ENCODE results near the gene SERINC5.

SERINC5 gene

DNA sequence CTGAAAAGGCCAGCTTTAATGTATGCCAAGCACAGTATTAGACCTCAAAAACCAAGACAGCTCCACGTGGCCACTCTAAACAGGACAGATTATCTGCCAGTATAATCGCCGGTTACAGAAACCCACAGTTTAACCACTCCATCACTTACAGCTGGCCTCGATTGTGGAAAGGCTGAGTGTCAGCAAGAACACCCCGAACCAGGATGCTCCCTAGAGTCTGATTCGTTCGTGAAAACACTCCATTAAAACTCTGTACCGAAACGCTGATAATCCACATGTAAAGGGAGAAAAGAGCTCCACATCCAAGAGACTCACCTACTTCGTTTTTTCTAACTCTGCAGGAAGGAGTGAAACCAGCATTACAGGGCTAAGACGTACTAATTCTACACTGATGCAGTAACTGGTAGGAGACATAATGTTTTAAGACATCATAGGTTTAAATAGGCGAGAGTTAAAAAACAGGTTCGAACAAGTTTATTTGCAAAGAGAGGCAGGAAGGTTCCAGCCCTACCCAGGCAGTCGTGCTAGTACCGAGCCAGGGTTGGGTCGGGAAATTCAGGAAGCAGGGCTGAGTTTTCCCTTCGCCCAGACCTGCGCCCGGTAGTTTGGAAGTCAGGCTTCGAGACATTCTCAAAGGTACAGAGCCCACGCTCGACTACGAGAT lies 949 bp downstream of the SERINC5 start:
- DNase-seq (ENCODE audit: low read depth): peak; percentile 42

DNA sequence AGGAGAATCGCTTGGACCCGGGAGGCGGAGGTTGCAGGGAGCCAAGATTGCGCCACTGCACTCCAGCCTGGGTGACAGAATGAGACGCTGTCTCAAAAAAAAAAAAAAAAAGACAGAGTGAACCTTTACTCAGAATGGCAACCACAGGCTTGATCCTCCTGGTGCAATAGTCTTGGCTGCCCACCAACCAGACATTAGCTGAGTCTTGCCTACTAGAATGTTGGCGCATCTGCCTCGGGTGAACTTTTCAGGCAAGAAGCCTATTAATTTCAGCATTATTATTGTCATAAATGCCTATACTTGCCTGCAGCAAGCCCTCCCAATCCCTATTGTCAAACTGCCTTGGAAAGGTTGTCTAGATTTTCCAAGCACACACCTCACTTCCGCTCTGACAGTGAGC lies 4.2 kb downstream of the SERINC5 start:
- peak; percentile 31 for DNase-seq (ENCODE audit: low read depth)

DNA sequence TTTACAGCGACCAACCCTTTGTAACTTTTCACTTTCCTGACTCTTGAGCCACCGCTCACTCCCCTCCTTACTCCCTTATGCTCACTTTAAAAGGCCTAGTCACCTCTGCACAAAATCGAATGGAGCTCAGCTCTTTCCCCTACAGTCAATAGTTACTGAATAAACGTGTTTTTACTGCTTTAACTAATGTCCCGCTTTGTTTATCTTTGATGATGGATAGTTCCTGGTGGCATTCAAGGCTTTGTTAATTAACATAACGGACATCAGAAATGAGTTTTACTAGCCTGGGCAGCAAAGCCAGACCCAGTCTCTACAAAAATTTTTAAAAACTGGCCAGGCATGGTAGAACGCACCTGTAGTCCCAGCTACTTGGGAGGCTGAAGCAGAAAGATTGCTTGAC lies 5.0 kb downstream of the SERINC5 start:
- DNase-seq (ENCODE audit: low read depth): no peak

DNA sequence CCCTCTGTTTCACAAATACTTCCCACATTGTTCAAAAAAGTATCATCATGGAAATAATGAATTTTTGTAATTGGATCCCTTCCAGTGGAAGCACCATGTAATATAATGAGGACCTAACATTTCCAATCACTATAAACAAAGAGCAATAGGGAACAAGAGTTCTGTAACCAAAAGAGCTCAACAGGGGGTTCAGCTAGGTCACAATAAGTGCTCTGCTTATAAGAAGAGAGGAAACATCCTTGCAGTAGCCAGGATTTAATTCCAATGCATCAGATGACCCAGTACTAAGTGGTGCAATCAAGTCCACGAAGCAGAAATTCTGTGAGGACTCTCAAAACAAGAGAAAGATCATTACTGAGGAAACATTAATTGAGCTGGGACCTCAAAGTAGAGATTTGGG lies 5.9 kb downstream of the SERINC5 start:
- DNase-seq (ENCODE audit: low read depth): no peak

DNA sequence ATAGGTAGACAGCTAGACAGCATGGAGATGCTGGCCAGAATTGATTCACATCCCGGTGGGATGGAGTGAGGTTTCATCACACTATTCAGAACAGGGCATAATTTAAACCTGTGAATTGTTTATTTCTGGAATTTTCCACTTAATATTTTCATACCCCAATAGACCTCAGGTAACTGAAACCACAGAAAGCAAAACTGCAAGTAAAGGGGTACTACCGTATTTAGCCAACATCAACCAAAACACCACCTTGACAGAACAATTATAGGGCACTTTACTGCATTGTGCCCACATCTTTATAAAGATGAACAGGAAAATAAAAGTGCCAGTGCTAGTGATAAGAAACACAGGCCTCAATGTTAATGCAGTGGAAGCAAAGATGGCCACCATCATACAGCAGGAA lies 7.5 kb downstream of the SERINC5 start:
- no peak for DNase-seq (ENCODE audit: low read depth)

DNA sequence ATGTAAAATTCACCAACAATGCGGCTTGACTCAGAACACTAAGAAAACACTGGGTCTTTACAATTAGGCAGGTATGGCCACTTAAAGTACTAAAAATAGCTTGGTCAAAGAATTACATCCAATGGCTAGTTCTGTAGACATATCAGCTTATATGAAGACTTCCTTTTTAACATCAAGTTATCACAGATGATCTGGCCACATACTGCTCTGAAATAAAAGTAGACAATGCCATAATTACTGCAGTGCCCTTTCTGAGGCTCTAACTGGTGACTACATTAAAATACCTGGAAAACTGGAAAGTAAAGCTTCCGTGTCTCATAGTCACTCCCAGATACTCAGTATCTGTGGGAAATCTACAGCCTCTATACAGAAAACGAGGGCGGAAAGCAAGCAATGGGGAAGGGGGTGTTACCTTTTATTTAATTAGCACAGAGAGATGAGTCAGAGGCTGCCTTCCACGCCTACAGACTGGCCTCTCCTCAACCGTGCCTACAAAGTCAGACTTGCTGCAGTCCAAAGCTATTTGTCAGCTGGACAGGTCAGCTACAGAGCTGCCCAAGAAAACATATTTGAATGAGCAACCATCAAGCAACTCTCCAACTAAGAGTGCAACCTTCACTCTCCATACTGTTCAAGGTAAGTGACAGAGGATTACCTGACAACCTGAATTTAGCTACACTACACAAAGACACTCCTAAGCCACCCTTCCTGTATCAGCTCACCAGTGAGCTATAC lies 8.7 kb downstream of the SERINC5 start:
- peak; percentile 96 for DNase-seq (ENCODE audit: low read depth)

DNA sequence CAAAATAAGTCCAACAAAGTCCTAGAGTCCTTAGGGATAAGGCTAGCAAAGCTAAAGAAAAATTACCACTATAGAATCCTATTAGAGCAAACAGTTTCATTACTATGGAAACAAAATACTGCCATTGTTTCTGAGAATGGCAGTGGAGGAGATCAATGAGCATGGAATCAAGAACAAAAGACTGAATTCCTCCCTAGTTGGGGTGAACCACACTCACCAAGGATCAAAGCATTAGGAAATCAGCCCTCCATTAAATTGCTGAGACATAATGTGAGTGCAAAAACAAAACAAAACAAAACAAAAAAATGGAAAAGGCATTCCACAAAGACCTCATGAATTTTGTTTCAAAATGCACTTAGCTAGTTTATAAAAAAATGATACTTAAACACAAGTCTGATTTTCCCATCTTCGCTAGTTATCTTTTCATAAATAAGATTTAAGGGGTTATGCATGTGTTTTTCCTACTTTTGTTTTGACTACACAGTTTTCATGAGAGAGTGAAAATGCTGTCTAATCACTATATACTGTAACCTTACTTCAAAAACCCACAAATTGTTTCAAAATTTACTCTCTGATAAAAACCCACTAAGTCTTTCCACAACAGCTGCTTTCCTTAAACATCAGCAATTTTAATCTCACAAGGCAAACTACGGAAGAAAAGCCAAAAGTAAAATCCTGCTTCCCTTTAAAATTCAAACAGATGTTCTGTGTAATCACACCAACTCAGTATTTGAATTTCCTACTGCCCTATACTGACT lies 9.7 kb downstream of the SERINC5 start:
- peak; percentile 47 for DNase-seq (ENCODE audit: low read depth)

DNA sequence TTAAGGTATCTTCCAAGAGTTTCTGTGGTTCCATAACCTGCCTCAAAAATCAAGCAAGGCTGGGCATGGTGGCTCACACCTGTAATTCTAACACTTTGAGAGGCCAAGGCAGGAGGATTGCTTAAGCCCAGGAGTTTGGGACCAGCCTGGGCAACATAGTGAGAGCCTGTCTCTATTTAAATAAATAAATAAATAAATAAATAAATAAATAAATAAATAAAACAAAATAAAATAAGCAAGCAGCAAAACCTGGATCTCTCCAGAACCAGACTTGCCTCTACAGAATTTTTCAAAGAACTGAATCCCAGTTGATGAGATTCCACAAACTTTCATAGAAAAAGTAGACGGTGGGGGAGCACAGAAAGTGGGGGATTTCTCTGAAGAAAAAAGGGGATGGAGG lies 12.3 kb downstream of the SERINC5 start:
- DNase-seq (ENCODE audit: low read depth): no peak

DNA sequence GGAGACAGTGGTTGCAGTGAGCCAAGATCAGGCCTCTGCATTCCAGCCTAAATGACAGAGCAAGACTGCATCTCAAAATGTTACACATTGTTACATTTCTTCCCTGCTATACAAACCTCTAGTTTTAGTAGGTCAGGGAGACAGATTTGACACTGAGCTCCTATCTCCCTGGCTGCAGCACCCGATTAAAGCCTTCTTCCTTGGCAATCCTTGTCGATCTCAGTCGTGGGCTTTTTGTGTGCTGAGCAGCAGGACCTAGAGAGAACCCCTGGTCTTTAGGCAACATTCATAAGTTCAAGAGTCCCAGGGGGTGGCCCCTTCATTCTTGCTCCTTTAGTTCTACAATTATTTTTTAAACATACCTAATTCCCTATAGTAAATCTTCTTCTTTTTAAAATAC lies 13.0 kb downstream of the SERINC5 start:
- no peak for DNase-seq (ENCODE audit: low read depth)

DNA sequence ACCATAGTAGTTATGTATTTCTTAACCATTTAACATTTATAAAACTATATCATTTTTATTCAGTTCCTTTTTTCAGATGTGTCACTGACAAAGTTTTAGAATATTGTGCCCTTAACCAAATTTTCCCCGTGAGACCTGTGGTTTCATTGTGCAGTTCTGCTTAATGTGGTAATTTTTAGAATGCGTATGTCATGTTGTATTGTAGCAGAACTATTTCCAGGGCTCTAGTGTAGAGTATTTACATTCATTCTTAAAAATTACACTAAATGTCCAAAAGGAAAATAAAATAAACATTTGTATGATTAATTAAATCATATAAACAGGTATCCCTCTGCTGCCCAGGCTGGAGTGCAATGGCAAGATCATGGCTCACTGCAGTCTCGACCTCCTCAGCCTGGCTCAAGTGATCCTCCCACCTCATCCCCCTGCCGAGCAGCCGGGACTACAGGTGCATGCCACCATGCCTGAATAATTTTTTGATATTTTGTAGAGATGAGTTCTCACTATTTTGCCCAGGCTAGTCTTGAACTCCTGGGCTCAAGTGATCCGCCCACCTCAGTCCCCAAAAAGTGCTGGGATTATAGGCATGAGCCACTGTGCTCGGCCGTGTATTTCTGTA lies 15.4 kb downstream of the SERINC5 start:
- no peak for DNase-seq (ENCODE audit: low read depth)

DNA sequence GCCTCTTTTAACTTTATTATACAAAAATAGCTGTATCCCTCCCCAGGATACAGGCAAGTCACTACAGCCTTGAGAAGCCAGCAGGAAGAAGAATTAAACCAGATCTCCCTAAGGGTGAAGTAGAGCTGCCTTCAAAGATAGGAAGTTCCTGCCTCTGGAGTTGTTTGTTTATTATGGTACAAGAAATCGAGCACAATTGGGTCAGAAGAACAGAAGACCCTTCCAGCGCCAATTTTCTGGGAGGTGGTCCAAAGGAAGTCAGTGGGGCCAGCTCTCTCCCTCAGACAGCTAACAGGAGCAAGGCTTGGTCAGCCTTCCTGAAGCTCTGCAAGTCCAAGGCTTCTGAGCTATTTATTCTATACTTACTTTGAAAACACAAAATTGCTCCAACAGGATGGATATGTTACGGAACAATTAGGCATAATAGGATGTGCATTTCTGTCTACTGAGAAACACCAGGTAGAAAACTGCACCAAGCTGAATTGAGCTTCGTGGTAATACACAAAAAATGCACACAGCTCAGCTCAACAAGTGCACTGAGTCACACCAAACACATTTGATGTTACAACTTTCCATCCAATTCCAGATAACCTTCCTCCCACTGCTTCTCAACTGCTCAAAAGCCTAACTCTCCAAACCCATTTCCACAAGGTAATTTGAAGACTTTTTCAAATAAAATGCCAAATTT lies 16.0 kb downstream of the SERINC5 start:
- peak; percentile 39 for DNase-seq (ENCODE audit: low read depth)

DNA sequence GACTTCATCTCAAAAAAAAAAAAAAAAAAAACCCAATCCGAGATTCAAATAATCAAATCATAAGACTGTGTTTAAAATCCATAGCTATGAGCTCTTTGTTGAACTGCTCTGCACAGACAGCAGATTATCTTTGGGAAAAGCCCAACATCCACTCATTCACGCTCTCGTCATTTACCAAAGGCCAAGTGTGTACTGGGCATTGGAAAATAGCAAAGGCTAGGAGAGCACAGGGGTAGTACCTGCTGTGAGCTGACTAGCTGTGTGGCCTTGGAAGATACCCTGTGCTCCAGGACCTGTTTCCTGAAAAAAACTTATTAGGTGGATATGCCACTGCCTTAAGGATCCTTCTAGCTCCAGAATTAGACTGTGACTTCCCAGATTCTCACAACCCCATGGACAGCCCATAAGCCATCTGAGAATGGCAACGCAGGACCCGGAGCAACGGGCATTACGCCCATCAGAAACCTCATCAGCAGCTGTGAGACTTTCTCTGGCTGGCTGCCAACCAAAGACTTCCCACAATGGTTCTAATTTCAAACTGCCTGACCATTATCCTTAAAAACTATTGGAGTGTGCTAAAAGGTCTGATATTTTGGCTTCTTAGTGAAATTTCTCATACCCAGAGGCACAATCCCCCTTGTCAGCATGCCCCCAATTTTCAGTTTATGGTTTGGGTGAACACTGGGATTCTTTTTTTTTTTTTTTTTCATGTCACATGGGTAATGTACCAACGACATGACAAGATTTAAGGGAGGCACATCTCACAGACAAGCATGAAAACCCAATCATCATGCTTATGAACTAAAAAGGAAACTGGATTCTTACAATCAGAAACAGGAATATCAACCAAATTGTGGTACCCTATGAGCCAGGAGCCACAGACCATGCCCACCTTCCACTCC lies 16.8 kb downstream of the SERINC5 start:
- DNase-seq (ENCODE audit: low read depth): peak; percentile 75

DNA sequence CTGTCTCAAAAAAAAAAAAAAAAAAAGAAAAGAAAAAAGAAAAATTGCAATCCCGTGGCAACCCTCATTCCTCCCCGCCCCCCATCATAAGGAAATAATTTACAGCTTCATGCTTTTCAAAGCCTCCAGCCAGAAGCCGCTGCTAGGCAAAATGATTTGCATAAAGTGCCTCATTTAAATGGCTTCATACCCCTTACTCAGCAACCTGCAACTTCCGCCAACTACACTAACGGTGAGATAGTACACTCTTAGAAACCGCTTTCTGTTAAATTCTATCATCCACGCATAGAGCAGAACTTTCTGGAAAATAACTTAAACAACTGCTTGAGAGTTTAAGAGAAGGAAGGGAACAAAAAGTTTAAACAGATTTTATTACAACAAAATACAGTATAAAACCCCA lies 17.8 kb downstream of the SERINC5 start:
- no peak for DNase-seq (ENCODE audit: low read depth)

DNA sequence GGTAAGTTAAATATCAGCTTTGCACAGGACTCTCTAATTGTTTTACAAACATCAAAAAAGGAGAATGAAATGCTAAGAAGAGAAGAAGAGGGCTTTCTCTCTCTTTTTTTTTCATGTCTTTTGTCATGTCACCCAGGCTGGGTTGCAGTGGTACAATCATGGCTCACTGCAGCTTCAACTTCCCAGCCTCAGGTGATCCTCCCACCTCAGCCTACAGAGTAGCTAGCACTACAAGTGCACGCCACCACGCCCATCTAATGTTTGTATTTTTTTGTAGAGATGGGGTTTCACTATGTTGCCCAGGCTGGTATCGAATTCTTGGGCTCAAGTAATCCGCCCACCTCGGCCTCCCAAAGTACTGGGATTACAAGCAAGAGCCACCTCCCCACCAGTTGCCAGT lies 18.6 kb downstream of the SERINC5 start:
- DNase-seq (ENCODE audit: low read depth): no peak

DNA sequence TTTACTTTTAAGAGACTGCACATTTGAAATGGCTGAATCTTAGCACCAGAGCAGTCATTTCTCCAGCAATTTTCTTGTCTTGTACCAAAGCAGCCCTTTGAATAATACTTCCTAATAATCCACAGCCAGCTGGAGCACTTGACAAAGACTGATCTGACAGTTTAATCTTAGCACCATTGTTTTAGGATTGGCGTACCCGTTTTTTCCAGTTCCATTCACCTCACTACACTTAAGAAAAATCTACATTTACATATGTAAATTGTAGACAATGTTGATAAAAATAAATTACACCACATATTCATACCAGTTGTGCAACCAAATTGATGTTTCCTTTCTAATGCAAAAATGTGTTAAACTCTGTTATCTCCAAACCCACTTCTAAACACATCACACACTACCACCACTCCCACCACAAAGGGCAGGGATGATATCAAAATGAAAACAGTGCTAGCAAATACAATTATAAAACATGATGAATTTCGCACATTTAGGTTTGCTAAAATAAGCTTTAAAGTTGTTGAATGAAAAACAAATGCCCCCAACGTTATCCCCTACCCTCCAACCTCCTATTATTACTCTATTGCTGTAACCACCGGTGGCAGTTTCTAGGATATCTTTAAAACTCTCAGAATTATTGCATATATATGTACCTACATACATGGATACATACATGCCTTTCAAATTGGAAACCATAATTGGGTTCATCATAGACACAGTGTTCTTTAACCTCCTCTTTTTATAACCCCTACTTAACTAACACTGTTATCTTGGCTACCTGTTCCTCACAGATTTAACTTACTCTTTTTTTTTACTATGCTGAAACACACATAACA lies 21.5 kb downstream of the SERINC5 start:
- no peak for DNase-seq (ENCODE audit: low read depth)

DNA sequence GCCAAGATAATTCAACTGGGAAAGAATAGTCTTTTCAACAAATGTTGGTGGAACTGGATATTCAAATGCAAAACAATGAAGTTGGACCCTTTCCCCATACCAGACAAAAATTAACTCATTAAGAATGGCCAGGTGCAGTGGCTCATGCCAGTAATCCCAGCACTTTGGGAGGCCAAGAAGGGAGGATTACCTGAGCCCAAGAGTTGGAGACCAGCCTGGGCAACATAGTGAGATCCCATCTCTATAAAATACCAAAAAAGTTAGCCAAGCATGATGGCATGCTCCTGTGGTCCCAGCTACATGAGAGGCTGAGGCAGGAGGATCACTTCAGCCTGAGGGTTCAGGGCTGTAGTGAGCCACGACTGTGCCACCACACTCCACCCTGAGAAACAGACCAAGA lies 24.2 kb downstream of the SERINC5 start:
- DNase-seq (ENCODE audit: low read depth): no peak

DNA sequence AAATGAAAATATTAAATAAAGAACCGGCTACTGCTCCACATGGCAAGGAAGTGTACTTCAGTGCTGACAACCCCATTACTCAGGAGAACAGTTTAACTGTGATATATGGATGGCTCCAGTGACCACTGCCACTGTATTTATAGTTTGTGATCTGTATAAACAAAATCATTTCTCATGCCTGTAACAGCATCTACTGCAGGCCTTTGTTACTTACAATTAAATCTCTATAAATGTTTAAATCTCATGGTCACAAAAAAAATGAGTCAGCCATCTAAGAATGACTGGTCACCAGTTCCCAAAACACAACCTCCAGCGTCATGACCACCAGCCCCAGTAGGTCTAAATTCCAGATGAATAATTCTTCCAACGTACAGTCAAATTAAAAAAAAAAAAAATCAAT lies 24.6 kb downstream of the SERINC5 start:
- DNase-seq (ENCODE audit: low read depth): peak; percentile 94

DNA sequence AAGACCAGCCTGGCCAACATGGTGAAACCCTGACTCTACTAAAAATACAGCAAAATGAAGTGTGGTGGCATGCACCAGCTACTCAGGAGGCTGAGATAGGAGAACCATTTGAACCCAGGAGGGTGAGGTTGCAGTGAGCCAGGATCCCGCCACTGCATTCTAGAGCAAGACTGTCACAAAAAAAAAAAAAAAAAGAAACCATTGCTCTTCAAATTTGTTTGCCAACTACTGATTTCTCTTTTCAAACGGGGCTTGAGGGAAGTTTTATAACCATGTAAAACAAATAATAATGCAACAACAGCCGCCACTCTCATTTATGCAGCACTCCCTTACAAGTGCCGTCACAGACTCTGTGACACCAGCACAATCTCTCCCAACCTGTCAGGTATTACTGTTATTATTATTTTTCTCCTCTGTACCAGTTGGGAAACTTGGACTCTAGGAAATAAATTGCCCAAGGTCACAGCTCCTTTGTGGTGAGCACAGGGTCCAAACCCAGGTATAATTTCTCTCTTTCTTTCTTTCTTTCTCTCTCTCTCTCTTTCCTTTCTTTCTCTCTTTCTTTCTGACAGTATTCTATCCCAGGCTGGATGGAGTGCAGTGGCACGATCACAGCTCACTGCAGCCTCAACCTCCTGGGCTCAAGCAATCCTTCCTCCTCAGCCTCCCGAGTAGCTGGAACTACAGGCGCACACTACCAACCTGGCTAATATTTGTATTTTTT lies 25.4 kb downstream of the SERINC5 start:
- no peak for DNase-seq (ENCODE audit: low read depth)

DNA sequence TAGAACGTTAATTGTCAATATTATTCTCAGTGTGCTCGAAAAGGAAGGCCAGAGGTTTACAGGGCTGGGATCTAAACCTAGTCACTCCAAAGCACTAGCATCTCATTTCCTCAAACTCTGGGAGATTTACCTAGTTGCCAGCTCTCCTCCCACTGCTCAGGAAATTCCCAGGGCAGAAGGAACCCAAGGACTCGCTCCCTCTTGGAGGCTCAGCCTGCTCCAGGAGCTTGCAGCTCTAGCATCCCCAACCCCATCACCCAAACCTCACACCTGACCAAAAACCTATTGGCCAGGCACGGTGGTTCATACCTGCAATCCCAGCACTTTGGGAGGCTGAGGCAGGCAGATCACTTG lies 26.0 kb downstream of the SERINC5 start:
- DNase-seq (ENCODE audit: low read depth): peak; percentile 30
